Measurements from ENCODE around the gene STARD4. TPM values are rescaled to one million over a fixed set of nuclear protein-coding genes. Genes with fewer than 3 reads are reported as not detected.

The STARD4 gene
- total RNA-seq, 1 donor from 2014 or later = 65.8 TPM

DNA sequence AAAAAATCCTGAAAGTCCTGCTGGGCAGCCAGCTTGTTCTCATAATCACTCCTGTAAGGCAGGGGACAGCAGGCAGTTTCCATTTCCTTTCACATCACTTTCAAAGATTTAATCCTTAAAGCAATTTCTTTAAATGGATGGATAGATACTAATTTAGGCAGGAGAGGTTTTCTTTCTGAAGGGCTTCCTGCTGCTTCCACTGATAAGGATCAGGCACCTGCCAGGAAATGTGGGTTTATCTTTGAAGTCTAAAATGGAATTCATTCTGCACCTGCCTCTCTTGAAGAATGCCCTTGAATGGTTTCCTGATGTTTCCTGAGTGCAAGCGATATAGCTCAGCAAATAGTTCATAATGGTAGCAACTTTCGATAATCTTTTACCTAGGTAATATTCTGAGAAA is 64.5 kb downstream of the STARD4 start:
- Mint-ChIP-seq H3K4me3 (no peak overlapping the region), H3K36me3 (peaks cover 6% of the 10 kb centered on the region), H3K4me1 (peaks cover 19% of the 10 kb centered on the region), H3K27ac (peak overlapping the region; percentile 64), H3K9me3 (peaks cover 9% of the 10 kb centered on the region), H3K27me3 (ENCODE audit: low read depth) (no peaks in the 10 kb centered on the region)
- no peak for DNase-seq (ENCODE audit: low spot score in 2 of 2, unreplicated experiment in 2 of 2)
- TF ChIP-seq, protein P1, sequence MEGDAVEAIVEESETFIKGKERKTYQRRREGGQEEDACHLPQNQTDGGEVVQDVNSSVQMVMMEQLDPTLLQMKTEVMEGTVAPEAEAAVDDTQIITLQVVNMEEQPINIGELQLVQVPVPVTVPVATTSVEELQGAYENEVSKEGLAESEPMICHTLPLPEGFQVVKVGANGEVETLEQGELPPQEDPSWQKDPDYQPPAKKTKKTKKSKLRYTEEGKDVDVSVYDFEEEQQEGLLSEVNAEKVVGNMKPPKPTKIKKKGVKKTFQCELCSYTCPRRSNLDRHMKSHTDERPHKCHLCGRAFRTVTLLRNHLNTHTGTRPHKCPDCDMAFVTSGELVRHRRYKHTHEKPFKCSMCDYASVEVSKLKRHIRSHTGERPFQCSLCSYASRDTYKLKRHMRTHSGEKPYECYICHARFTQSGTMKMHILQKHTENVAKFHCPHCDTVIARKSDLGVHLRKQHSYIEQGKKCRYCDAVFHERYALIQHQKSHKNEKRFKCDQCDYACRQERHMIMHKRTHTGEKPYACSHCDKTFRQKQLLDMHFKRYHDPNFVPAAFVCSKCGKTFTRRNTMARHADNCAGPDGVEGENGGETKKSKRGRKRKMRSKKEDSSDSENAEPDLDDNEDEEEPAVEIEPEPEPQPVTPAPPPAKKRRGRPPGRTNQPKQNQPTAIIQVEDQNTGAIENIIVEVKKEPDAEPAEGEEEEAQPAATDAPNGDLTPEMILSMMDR (IDR thresholded peaks at IDR 0.05; ENCODE audit: unreplicated experiment) = no peak

DNA sequence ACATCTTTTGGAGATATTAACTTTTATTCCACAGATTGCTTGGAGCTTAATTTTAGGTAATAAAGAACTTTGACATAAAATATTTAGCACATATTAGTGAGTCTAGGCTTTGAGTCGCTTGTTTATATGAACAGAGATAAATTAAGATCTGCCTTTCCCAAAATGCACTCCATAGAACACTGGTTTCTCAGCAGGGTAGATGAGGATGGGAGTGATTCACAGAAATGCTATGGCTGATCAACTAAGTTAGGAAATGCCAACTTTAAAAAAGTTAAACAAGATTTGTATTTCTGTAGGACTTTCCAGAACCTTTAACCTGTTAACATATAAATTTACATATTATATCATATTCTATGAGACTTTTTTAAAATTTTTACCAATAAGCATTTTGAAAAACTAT is 65.2 kb downstream of the STARD4 start:
- H3K4me1 Mint-ChIP-seq = peaks cover 14% of the 10 kb centered on the region
- peaks cover 9% of the 10 kb centered on the region for H3K9me3 Mint-ChIP-seq

More for the DNA sequence above, 65.2 kb downstream of the STARD4 start:
- peaks cover 6% of the 10 kb centered on the region for H3K36me3 Mint-ChIP-seq
- TF ChIP-seq, protein P1 (IDR thresholded peaks at IDR 0.05; ENCODE audit: unreplicated experiment) = no peak
- no peak overlapping the region for H3K27ac Mint-ChIP-seq
- H3K27me3 Mint-ChIP-seq (ENCODE audit: low read depth) = no peaks in the 10 kb centered on the region
- no peak for DNase-seq (ENCODE audit: low spot score in 2 of 2, unreplicated experiment in 2 of 2)
- H3K4me3 Mint-ChIP-seq = no peak overlapping the region

Other genes with a start within 250 kb of the STARD4 start
- gene NREP, start 244.7 kb upstream of the STARD4 start, total RNA-seq = 756 to 790 TPM (median 778 TPM) in 3 replicates

All from mesothelial cell of epicardium (in vitro differentiated cells).